Erythroblast (primary cell): ENCODE results near the gene CCDC188.

ENCODE experiments used
- GATA1 ChIP-seq: IDR thresholded peaks from 2 replicates; pipeline ENCODE4 v1.6.1; 2011; ENCODE audit warnings: low read depth, mild to moderate bottlenecking, control low read depth, low read length, moderate library complexity
- POLR2A ChIP-seq: IDR thresholded peaks from 2 replicates; pipeline ENCODE4 v1.6.1; 2011; ENCODE audit warnings: mild to moderate bottlenecking, low read length

GRCh38 chr22:20128902-20129746 lies 21.7 kb downstream of the CCDC188 start:
- TF ChIP-seq POLR2A (peak; percentile 14), GATA1 (no peak)
